GM20431 (cell line): Measurements from ENCODE around the gene CRMP1.

ENCODE experiments used
- in situ Hi-C: fragments of 300-500 bp; cut with MseI, MboI; formaldehyde crosslinking; loops from one replicate; pipeline ENCODE4 v1.15.0; 2020; ENCODE audit warnings: low sequenced_read_pairs; ENCODE audit not compliant: unreplicated experiment

The CRMP1 gene

DNA sequence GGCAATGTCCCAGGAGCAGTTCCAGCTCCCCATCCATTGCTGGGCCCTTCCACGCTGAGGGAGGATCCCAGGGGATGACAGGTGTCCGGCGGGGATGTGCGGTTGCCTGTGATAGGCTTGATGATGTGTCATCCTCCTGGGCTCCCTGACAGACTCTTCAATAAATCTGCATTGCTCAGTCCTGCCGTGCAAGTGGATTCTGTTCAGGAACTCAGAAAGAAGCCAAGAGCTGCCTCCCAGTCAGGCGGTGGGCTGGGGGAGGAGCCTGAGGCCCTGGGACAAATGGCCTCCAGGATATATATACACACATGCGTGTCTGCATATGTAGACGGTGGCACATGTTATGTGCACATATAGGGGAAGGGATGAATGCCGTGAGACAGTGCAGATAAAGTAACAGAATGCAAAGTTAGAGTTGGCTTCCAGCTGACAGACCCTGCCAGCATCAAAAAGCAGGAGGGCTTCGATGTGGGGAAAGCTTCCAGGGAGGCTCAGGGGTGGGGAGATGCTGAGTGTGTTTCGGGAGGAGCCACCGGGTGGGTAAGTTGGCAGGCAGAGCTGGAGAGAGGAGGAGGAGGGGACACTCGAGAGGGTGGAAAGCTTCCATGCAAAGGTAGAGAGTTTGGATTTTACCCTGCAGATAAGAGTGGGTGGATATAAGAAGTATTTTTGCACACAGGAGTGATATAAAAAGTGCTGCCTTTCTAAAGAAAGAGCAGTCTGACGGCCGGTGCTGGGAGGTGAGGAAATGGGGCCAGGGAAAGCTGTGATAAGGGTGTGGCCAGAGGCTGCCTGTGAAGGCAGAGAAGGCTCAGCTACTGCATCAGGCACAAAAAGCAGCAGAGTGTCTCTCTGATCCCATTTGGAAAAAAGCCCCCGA lies 28.5 kb upstream of the CRMP1 start:
- in situ Hi-C loops, result no loop called here

DNA sequence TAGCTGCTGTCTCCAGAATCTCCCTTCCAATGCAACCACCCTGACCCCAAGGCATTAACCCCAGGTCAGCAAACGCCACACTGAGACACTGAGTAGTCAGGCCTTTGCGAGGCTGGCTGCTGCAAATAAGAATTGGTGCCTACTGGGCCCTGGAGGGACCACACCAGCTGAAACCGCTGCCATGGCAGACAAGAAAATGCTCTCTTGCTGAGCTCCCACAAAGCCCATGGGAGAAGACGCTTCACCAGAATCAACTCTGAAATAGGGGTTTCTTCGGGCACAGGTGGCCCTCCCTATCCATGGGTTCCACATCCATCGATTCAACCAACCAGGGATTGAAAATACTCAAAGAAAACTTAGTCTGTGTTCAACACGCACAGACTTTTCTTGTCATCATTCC lies 26.7 kb upstream of the CRMP1 start:
- in situ Hi-C loops, result no loop called here

DNA sequence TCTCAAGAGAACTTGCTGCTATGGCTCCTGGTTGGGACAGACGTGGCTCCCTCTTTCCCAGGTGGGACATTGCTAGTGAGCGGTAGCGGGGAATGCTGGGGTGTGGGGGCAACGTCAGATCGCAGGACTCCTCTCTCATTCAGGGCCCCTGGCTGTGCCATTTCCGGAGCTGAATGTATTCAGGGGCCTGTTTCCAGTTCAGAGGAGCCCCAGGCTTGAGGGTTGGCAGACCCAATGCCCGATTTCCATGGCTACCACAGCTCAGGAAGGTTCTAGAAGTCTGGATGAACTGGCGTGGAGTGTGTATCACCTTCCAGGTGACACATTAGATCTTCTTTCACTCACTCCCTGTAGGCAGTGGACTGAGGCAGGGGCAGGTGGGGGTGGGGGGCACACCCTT lies 26.2 kb upstream of the CRMP1 start:
- in situ Hi-C loops, result no loop called here

DNA sequence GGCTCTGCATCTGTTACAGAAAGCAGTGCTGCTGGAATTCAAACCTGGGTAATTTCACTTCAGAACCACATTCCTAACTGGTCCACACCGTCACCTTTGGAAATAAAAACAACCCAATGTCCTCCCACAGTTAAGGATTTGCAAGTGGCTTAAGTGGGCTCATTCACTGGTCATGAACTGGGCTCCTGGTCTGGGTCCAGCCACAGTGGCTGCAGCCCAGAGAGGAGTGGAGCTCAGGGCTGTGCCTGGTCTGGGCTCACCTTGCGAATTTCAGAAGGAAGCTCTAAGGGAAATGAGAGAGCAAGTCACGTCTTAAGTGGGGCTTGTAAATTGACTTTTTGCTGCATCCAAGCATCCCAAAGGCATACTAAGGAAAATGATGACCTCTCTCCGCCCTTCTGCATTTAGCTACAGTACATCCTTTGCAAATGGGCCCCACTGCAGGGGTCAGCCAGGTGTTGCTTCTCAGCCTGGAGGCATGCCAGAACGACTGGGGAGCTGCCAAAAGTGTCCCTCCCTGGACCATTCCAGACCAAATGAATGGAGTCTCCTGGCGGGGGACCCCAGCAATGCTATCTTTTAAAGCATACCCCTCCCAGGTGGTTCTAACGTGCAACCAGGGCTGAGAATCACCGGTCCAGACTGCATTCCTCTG lies 25.6 kb upstream of the CRMP1 start:
- in situ Hi-C loops, result no loop called here

DNA sequence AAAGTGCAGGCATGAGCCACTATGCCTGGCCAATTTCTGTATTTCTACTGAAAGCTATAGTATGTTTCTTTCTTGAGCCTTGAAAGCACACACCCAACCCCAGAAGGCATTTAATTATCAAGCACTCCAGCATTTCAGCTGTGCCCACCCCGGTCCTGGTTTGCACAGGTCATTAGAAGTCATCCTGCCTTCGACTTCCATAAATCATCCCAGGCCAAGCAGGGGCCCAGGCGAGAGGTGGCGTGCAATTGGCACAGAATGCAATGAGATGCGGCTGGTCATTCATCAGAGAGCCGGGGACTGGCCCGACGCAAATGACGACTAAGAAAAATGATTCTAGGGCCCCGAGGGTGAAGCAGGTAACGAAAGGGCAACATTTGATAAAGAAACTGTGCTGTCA lies 24.8 kb upstream of the CRMP1 start:
- in situ Hi-C loops, result no loop called here

DNA sequence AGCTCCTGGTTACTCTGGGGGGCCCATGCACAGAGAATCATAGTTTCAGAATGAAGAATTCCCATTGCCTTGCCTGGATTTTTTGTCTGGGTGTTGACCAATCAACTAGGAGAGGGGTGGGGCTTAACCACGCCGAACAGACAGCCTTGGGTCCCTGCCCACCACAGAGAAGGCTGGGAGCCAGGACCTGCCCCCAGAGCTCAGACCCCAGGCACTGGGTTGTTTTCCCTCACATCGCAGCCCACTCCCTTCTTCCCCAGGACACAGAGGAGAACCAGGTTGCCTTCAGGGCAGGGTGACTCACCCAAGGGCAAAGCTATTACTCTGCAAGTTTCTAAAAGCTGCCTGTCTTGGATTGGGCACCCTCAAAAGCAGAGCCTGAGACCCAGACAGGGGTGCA lies 23.3 kb upstream of the CRMP1 start:
- in situ Hi-C loops, result no loop called here

DNA sequence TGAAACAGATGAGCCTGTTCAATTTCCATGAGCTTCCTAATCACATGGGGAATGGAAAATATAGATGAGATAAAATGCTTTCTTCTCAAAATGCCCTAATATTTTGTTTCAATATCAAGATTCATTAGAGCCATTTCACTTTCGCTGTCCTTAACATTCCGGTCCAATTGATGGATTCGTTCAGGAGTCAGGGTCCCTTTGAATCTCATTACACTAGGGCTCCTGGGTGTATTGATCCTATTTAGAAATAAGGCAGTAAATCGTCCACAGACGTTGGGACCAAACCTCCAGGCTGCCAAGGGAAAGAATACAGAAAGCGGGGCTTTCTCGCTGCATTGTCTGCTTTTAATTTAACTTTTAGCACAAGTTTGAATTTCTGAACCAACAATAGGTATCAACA lies 20.6 kb upstream of the CRMP1 start:
- in situ Hi-C loops, result no loop called here

- in situ Hi-C loops, result no loop called here
Measured at GRCh38 chr4:5912614-5913019, 19.7 kb upstream of the CRMP1 start.

GRCh38 chr4:5908876-5909427 lies 16.1 kb upstream of the CRMP1 start:
- in situ Hi-C loops, result no loop called here

GRCh38 chr4:5906191-5906590 lies 13.3 kb upstream of the CRMP1 start:
- in situ Hi-C loops, result no loop called here

DNA sequence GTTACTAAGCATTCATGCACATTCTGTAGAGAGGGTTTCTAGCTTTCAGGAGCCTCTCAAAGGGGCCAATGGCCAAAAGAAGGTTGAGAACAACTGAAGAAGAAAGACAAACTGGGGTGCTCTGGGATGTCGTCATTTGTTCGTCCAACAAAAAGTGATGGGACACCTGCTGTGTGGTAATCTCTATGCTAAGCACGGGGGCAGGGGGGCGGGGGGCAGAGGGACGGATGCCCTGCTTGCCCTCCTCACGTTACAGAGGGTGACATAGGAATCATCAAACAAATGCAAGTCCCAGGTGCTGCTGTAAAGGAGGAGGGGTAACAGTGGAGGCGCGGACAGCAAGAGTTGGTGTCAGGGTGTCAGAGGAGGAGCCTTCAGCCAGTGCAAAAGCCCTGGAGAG lies 12.8 kb upstream of the CRMP1 start:
- in situ Hi-C loops, result no loop called here

- in situ Hi-C loops, result no loop called here
Measured at GRCh38 chr4:5900844-5901243, 8.0 kb upstream of the CRMP1 start.

DNA sequence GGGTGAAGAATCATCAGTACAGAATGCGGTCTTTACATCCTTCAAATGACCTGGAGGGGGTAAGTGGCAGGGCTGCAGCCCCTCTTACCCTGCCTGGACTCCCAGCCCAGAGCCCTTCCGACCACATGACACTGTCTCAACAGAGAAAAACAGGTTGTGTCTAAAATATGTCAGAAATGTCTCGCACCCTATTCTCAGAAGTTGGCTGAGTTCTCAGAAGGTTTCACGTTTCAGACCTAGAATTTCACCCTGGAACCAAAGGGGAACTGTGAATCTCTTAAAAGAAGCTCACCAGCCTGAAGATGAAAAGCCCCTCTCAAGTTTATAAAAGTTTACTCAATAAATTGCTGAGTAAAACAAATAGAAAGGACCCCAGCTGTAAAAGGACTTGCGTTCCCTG lies 7.0 kb upstream of the CRMP1 start:
- in situ Hi-C loops, result no loop called here

DNA sequence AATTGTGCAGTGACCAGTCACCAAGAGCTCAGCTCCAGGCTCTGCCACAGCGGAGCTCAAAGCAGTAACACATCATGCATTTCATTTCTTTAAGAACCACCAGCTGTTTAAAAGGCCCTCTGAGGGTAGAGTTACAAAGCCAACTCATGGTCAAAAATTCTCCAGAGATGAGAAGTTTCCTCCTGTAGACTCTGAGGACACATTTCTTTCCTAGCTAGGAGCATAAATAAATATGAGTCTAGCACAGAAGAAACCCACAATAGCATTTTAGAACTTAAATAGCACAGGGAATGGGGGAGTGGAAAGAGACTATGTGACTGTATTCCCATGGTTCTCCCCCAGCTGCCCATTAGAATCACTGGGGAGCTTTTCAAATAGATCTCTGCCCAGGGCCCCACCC lies 6.5 kb upstream of the CRMP1 start:
- in situ Hi-C loops, result no loop called here

GRCh38 chr4:5897674-5898073 lies 4.8 kb upstream of the CRMP1 start:
- in situ Hi-C loops, result no loop called here

GRCh38 chr4:5895287-5895686 lies 2.4 kb upstream of the CRMP1 start:
- in situ Hi-C loops, result no loop called here

DNA sequence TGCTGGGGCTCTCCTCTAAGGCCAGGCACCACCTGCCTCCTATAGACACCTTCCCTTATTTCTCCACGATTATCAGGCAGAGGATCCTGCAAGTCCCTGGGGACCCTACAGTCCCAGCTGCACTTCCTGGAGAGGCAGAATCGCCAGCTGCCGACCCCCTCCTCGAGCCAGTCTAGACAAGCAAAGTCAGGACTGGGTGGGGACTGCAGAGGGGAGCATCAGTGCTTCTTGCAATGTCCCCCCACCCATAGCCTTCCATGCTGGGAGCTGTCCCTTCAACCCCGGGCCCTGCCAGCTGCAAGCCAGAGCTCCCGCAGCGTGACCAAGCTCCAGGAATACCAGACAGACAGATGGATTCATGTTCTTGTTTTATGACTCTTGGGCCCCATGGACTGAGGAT lies 1.4 kb upstream of the CRMP1 start:
- in situ Hi-C loops, result no loop called here

GRCh38 chr4:5893591-5893990 lies 705 bp upstream of the CRMP1 start:
- in situ Hi-C loops, result no loop called here

GRCh38 chr4:5892323-5893003 lies 423 bp downstream of the CRMP1 start:
- in situ Hi-C loops, result no loop called here

DNA sequence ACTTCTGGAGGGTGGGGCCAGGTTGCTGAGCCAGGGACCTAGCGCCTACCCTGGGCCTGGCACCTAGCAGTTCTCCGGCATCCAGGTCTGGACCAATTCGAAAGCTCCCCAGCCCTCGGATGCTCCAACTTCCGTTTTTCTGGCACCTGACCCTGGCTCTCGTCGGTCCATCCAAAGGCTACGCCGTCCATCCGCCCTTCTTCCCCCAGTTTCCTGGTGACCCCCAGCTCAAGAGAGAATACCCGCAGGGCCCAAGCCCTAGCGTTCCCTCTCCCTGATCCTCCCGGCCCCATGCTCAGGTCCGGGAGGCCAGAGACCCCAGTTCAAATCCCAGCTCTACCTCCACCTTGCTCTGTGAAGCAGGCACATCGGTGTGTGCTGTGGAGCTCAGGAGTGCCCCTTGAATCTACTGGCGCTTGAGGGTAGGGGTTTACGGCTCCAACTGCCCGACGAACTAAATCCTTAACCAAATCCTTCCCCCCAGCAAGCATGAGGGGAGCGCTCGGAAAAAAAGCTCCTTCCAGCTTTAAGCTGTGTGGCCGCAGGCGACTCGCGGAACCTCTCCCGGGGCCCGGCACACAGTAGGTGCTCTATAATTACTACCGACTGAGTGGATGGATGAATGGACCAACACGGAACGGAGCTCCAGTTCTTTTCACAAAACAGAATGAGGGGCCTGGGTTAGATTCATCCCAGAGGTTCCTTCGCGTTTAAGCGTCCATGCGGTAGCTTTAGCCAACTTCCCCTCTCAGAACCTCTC lies 1.1 kb downstream of the CRMP1 start:
- in situ Hi-C loops, result no loop called here
